Measurements from ENCODE around the gene SLC18B1. TPM values are rescaled to one million over a fixed set of nuclear protein-coding genes. Genes with fewer than 3 reads are reported as not detected.

Gene SLC18B1
- total and polyA plus RNA-seq, 2 of the 8 experiments (the other 6 are each of a cell fraction or from before 2014, with no cell fraction given), result 17.2 to 23.4 TPM

DNA sequence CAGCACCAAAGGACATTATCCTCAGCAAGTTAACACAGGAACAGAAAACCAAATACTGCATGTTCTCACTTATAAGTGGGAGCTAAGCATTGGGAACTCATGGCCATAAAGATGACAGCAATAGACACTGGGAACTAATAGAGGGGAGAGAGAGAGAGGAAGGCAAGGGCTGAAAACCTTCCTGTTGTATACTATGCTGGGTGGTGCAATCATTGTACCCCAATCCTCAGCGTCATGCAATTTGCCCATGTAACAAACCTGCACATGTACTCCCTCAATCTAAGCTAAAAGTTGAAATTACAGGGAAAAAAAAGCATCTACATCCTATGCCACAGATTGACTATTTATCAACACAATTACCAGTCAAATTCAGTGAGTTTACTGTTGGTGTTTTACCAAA lies 64.6 kb downstream of the SLC18B1 start:
- H4K8ac ChIP-seq (ENCODE audit: extremely low read depth, insufficient read depth, low read length), result no peak overlapping the region
- H2BK20ac ChIP-seq (ENCODE audit: low read length), result no peak overlapping the region
- DNase-seq (ENCODE audit: low read depth in 1 of 2, low spot score in 2 of 2) (no peak), FAIRE-seq (no peak)
- no peak overlapping the region for H3K14ac ChIP-seq (ENCODE audit: insufficient read length)
- H3K36me3 ChIP-seq (ENCODE audit: control insufficient read depth in 2 of 4, insufficient read depth in 4 of 4, low read length in 3 of 4), result no peaks in the 10 kb centered on the region
- no peaks in the 10 kb centered on the region for H4K20me1 ChIP-seq (replicated peaks in 1 of 2; ENCODE audit: control insufficient read depth in 1 of 2, insufficient read depth in 2 of 2, low read length in 2 of 2)
- WGBS, 2 experiments (ENCODE audit: extremely low coverage in 1 of 2, insufficient coverage in 1 of 2, insufficient read length in 1 of 2, insufficient replicate concordance in 2 of 2, low coverage in 1 of 2, low lambda C conversion rate in 2 of 2, missing lambda C conversion rate in 1 of 2), result 67% methylated on average over 1 of the region's 1 CpG; no CpG with 5 or more reads in 1 of the 2 experiments
- H3K56ac ChIP-seq (replicated peaks; ENCODE audit: insufficient read length, low read depth, low read length), result no peak overlapping the region
- H3K4me2 ChIP-seq (ENCODE audit: insufficient read depth in 1 of 2, low read depth in 2 of 2, low read length in 2 of 2), result no peak overlapping the region
- no peak overlapping the region for H3K9ac ChIP-seq (replicated peaks in 1 of 4; ENCODE audit: extremely low read depth in 1 of 4, low read depth in 3 of 4, low read length in 3 of 4)
- no peaks in the 10 kb centered on the region for H3K23me2 ChIP-seq (ENCODE audit: low read depth, low read length)
- H3K79me1 ChIP-seq (ENCODE audit: low read depth, low read length), result no peaks in the 10 kb centered on the region
- no peak overlapping the region for H3K23ac ChIP-seq (ENCODE audit: insufficient read length)
- H3K79me2 ChIP-seq (ENCODE audit: control insufficient read depth in 1 of 2, insufficient read depth in 2 of 2, low read length in 2 of 2), result no peaks in the 10 kb centered on the region
- H2BK120ac ChIP-seq (replicated peaks; ENCODE audit: low read depth, low read length), result no peak overlapping the region
- ChIA-PET POLR2A (ENCODE audit: partially characterized antibody) (no interaction called here), CTCF (ENCODE audit: partially characterized antibody) (interaction anchor here (0.6 to 2.3 kb wide), 5 partner anchors 10 to 436 kb away, joined by 3 to 6 read pairs (median 4); partner anchors contain the start of gene SLC18B1)
- no peak overlapping the region for H2BK15ac ChIP-seq (ENCODE audit: low read length)
- H2BK12ac ChIP-seq (ENCODE audit: low read depth, low read length), result no peak overlapping the region
- no peak overlapping the region for H2AK5ac ChIP-seq (ENCODE audit: low read depth, low read length)
- H3K27ac ChIP-seq (ENCODE audit: low read depth, low read length), result no peak overlapping the region
- no peaks in the 10 kb centered on the region for H3K27me3 ChIP-seq (replicated peaks in 1 of 4; ENCODE audit: control insufficient read depth in 3 of 4, extremely low read depth in 1 of 4, insufficient read depth in 3 of 4, low read length in 3 of 4)
- H2AFZ ChIP-seq (ENCODE audit: low read length), result no peak overlapping the region
- H3K4ac ChIP-seq (replicated peaks; ENCODE audit: insufficient read length, low read depth, low read length), result no peak overlapping the region
- H2BK5ac ChIP-seq (ENCODE audit: low read depth, low read length), result no peak overlapping the region
- H3K4me1 ChIP-seq (replicated peaks in 1 of 4; ENCODE audit: control insufficient read depth in 3 of 4, insufficient read depth in 4 of 4, low read length in 3 of 4), result no peaks in the 10 kb centered on the region
- H3K18ac ChIP-seq (ENCODE audit: extremely low read depth, low read length), result no peak overlapping the region
- H3K9me3 ChIP-seq (ENCODE audit: insufficient read depth in 2 of 2, low read depth in 1 of 2, low read length in 1 of 2), result no peaks in the 10 kb centered on the region
- no peak overlapping the region for H4K91ac ChIP-seq (replicated peaks; ENCODE audit: insufficient read length, low read length)
- no peak overlapping the region for H4K5ac ChIP-seq (ENCODE audit: insufficient read length, low read depth, low read length)
- no peak overlapping the region for H3K4me3 ChIP-seq (ENCODE audit: extremely low read depth in 1 of 4, insufficient read depth in 2 of 4, low read depth in 3 of 4, low read length in 4 of 4)
- TF ChIP-seq, protein P1, sequence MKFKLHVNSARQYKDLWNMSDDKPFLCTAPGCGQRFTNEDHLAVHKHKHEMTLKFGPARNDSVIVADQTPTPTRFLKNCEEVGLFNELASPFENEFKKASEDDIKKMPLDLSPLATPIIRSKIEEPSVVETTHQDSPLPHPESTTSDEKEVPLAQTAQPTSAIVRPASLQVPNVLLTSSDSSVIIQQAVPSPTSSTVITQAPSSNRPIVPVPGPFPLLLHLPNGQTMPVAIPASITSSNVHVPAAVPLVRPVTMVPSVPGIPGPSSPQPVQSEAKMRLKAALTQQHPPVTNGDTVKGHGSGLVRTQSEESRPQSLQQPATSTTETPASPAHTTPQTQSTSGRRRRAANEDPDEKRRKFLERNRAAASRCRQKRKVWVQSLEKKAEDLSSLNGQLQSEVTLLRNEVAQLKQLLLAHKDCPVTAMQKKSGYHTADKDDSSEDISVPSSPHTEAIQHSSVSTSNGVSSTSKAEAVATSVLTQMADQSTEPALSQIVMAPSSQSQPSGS (IDR thresholded peaks at IDR 0.05; ENCODE audit: low read length), result no peak
- TF ChIP-seq BACH1 (IDR thresholded peaks at IDR 0.05; ENCODE audit: low read length) (no peak), GABPA (IDR thresholded peaks at IDR 0.05; ENCODE audit: borderline replicate concordance, insufficient read depth, low read length) (no peak), CTBP2 (IDR thresholded peaks at IDR 0.05; ENCODE audit: borderline replicate concordance, insufficient read depth, insufficient read length, low read length) (no peak), TBP (IDR thresholded peaks at IDR 0.05; ENCODE audit: low read depth, low read length) (no peak), JUN (IDR thresholded peaks at IDR 0.05; ENCODE audit: low read depth, low read length) (no peak), SIN3A (conservative IDR thresholded peaks at IDR 0.05 in 1 of 2, IDR thresholded peaks at IDR 0.05 in 1 of 2; ENCODE audit: low read depth in 1 of 2, low read length in 2 of 2) (no peak), CEBPB (IDR thresholded peaks at IDR 0.05; ENCODE audit: low read depth, low read length) (no peak), EP300 (IDR thresholded peaks at IDR 0.05; ENCODE audit: borderline replicate concordance in 1 of 2, low read depth in 2 of 2, low read length in 2 of 2) (no peak), SP2 (IDR thresholded peaks at IDR 0.05; ENCODE audit: low read length) (no peak), TAF7 (optimal IDR thresholded peaks at IDR 0.05; ENCODE audit: borderline replicate concordance, low read depth, low read length) (no peak), RXRA (IDR thresholded peaks at IDR 0.05; ENCODE audit: insufficient read depth, low read depth, low read length) (no peak)

Measured in H1 (cell line).